GM19395 (cell line): ENCODE results near the gene ZNF317.
"Not testable (repeated sequence)": the region's sequence is repeated elsewhere in the genome, so short reads cannot be mapped to it uniquely, and the experiment has no call there.

Source experiments
- ATAC-seq: cut with Tn5 transposase; IDR thresholded peaks from one replicate; pipeline ENCODE4 v1.9.1; 2021; ENCODE audit warnings: mild to moderate bottlenecking, moderate library complexity; ENCODE audit not compliant: unreplicated experiment

The ZNF317 gene

GRCh38 chr19:9171393-9171991, 31.3 kb downstream of the ZNF317 start:
- no peak for ATAC-seq

- no peak for ATAC-seq
Measured at GRCh38 chr19:9175326-9175725, 35.1 kb downstream of the ZNF317 start.

- ATAC-seq: no peak
Measured at GRCh38 chr19:9178901-9179300, 38.7 kb downstream of the ZNF317 start, which contains the start of gene OR7D2. Gene OR7D2 (plus strand): TSS chr19:9178979. CDS start chr19:9185782, 6,803 bp downstream.

GRCh38 chr19:9183000-9183399, 42.8 kb downstream of the ZNF317 start:
- ATAC-seq: no peak

GRCh38 chr19:9187191-9187590, 47.0 kb downstream of the ZNF317 start:
- ATAC-seq: no peak

- no peak for ATAC-seq
Measured at GRCh38 chr19:9189535-9189934, 49.3 kb downstream of the ZNF317 start.

GRCh38 chr19:9198044-9198443, 57.8 kb downstream of the ZNF317 start:
- not testable (repeated sequence) for ATAC-seq

- no peak for ATAC-seq
Measured at GRCh38 chr19:9205501-9206113, 65.4 kb downstream of the ZNF317 start.
